HG03521 (cell line): ENCODE results near the gene ADM5.
"Not testable (repeated sequence)": the region's sequence is repeated elsewhere in the genome, so short reads cannot be mapped to it uniquely, and the experiment has no call there.

Experiments
- ATAC-seq: cut with Tn5 transposase; IDR thresholded peaks from one replicate; pipeline ENCODE4 v1.9.1; 2021; ENCODE audit warnings: mild to moderate bottlenecking, moderate library complexity; ENCODE audit not compliant: unreplicated experiment

Gene ADM5

GRCh38 chr19:49699364-49699763 is 10.0 kb downstream of the ADM5 start:
- no peak for ATAC-seq

- ATAC-seq = no peak
Measured at GRCh38 chr19:49700563-49700962, 11.2 kb downstream of the ADM5 start.

- no peak for ATAC-seq
Measured at GRCh38 chr19:49701271-49701786, 11.9 kb downstream of the ADM5 start.

DNA sequence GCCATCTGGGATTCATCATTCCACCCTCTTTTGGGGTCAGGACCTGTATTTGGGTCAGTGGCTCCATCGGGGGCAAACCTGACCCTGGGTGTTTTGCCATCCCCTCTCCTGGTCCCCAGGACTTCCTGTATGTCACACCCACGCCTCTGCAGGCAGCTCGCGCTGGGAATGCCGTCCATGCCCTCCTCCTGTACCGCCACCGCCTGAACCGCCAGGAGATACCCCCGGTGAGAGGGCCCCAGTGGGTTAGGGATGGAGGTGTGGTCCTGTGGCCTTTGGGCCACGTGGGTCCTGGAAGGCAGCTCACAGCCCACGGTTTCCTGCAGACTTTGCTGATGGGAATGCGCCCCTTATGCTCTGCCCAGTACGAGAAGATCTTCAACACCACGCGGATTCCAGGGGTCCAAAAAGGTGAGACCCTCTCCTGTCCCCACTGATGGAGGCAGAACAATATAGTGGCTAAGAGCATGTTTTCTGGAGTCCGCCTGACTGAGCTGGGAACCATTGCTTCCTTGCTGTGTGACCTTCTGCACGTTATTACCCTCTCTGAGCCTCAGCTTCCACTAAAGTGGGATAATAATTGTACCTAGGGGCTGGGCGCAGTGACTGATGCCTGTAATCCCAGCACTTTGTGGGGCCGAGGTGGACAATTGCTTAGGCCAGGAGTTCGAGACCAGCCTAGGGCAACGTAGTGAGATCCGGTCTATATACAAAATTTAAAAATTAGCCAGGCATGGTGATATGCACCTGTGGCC is 15.7 kb downstream of the ADM5 start:
- ATAC-seq = no peak

DNA sequence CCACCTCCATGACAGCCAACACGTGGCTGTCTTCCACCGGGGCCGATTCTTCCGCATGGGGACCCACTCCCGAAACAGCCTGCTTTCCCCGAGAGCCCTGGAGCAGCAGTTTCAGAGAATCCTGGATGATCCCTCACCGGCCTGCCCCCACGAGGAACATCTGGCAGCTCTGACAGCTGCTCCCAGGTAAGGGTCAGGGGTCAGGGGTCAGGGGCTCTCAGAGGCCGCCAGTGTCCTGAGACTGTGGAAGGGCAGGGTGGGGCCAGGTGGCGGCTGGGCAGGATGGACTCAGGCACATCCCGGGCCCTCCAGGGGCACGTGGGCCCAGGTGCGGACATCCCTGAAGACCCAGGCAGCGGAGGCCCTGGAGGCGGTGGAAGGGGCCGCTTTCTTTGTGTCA is 16.5 kb downstream of the ADM5 start:
- no peak for ATAC-seq

GRCh38 chr19:49710372-49710951 is 21.1 kb downstream of the ADM5 start:
- ATAC-seq = no peak

DNA sequence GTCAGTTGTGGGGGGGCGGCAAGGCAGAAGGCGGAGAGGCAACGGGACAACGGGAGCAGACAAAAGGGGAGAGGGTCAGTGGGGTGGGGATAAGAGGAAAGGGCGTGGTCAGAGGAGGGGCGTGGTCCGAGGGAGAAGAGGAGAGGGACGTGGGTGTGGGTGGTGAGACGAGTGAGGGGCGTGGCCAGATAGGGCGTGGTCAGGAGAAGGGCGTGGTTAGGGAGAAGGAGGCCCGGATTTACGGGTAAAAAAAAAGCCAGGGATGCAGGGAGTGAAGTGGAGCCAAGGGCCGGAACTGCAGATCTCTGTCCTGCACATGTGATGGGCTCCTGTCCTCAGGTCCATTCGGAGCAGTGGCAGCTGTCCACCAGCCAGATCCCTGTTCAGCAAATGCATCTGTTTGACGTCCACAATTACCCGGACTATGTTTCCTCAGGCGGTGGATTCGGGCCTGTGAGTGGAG is 23.0 kb downstream of the ADM5 start:
- ATAC-seq = no peak

- no peak for ATAC-seq
Measured at GRCh38 chr19:49713236-49713845, 23.9 kb downstream of the ADM5 start.

DNA sequence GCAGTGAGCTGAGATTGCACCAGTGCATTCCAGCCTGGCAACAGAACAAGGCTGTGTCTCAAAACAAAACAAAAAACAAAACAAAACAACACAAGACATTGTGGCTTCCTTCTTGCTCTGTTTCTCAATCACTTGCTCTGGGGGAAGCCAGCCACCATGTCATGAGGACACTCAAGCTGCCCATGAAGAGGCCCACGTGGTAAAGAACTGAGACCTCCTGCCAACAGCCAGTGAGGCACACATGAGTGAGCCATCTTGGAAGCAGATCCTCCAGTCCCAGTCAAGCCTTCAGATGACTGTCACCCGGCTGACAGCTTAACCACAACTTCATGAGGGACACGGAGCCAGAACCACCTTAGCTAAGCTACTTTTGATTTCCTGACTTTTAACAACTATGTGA is 26.8 kb downstream of the ADM5 start:
- no peak for ATAC-seq

DNA sequence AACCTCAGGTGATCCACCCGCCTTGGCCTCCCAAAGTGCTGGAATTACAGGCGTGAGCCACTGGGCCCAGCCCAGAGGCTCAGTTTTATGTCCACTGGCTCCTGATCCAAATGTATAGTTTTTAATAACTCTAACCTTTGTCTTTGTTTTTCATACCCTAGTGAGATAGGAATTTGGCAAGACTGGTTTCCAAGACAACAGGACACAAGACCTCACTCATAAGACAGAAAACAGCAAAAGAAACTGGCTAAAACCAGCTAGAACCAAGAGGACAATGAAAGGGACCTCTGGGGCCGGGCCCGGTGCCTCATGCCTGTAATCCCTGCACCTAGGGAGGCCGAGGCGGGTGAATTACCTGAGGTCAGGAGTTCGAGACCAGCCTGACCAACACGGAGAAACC is 29.1 kb downstream of the ADM5 start:
- ATAC-seq = no peak

- no peak for ATAC-seq
Measured at GRCh38 chr19:49718991-49719390, 29.6 kb downstream of the ADM5 start.

DNA sequence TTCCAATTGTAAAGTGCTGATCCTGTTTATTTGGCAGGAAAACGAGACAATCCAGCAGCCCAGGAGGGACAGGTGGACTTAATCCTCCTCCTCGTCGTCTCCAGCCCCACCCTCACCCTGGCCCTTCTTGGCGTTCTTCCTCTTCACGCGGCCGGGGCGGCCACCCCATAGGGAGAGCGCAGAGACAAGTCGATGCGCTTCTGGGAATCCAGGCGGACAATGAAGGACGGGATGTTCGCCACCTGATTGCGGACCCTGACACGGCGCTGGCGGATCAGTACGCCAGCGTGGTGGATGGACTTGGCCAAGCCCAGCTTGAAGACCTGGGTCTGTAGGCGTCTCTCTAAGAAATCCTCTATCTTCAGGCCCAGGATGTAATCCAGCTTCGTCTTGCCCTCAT is 30.0 kb downstream of the ADM5 start:
- not testable (repeated sequence) for ATAC-seq

GRCh38 chr19:49727217-49728030 is 38.0 kb downstream of the ADM5 start:
- no peak for ATAC-seq

DNA sequence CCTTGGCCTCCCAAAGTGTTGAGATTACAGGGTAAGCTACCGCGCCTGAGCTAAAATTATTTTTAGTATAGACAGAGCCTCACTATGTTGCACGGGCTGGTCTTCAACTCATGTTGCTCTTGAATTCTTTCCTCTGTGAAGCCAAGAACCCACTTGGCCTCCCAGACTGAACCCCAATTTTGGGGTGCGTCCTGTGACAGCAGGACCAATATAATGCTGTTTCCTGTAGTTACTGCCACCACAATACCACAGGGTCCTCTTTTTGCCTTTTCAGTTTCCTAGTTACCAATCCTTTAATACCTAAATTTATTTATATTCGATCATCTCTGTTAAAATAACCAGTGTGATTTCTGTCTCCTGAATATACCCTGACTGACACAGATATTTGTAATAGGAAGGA is 40.8 kb downstream of the ADM5 start:
- no peak for ATAC-seq

DNA sequence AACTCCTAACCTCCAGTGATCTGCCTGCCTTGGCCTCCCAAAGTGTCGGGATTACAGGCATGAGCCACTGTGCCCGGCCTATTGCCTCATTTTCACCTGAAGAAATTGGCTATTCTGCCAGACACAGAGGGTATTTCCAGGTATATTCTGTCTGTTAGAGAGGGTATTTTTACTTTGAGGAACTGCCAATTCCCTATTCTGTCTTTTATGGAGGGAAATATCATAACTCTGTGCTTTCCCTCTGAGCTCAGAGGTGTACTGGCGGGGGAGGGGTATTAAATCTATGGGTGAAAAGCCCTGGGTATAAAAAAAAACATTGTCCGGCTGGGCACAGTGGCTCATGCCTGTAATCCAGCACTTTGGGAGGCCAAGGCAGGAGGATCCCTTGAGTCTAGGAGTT is 48.9 kb downstream of the ADM5 start:
- ATAC-seq = no peak

- no peak for ATAC-seq
Measured at GRCh38 chr19:49739098-49739497, 49.7 kb downstream of the ADM5 start.

GRCh38 chr19:49739933-49740332 is 50.5 kb downstream of the ADM5 start:
- ATAC-seq = no peak
